Measurements from ENCODE around the gene C15orf39.

Gene C15orf39

GRCh38 chr15:75212200-75212858 lies 10.6 kb downstream of the C15orf39 start:
- no peak for TF ChIP-seq CTCF (IDR thresholded peaks at IDR 0.05; ENCODE audit: low read length)
- TF ChIP-seq EZH2 (IDR thresholded peaks at IDR 0.05; ENCODE audit: borderline replicate concordance, low read length), result no peak
- no peaks in the 10 kb centered on the region for H3K79me2 ChIP-seq (ENCODE audit: insufficient read depth, low read length)
- peaks cover 59% of the 10 kb centered on the region for H3K36me3 ChIP-seq (ENCODE audit: insufficient read depth, low read length)

DNA sequence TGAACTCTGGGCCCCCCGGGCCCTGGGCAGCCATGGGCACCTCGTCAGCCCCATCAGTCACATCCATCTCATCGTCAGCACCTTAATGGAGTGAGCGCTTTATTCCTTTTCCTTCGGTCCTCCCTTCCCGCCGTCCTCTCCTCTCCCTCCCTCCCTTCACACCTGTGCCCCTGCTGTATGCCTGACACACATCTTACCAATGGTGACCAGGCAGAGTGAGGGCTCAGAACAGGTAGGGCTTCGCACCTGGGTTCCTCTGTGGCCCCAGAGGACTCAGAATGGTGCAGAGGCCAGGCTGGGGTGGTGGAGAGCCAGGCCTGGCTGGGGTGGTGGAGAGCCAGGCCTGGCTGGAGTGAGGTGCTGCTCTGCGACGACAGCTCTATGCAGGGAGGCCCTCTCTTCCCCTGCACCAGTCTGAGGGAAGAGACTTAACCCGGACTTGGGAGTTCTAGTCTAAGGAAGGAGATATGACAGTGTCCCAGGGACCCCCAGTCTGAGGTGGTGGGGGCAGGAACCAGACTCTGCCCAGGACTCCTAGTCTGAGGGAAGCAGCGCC lies 11.6 kb downstream of the C15orf39 start:
- no peak for TF ChIP-seq EZH2 (IDR thresholded peaks at IDR 0.05; ENCODE audit: borderline replicate concordance, low read length)
- no peak for TF ChIP-seq CTCF (IDR thresholded peaks at IDR 0.05; ENCODE audit: low read length)
- no peaks in the 10 kb centered on the region for H3K4me1 ChIP-seq (ENCODE audit: insufficient read depth, low read length, severe bottlenecking)
- H3K9me3 ChIP-seq (ENCODE audit: low read length), result no peaks in the 10 kb centered on the region
- H2AFZ ChIP-seq (ENCODE audit: low read length), result no peak overlapping the region
- H3K4me3 ChIP-seq (ENCODE audit: low read depth, low read length, poor library complexity, severe bottlenecking), result no peak overlapping the region
- H3F3A ChIP-seq (ENCODE audit: insufficient read depth, low read length), result no peaks in the 10 kb centered on the region
- H3K27me3 ChIP-seq (ENCODE audit: insufficient read depth, low read length), result no peaks in the 10 kb centered on the region
- no peak overlapping the region for H3K9ac ChIP-seq (ENCODE audit: low read length)
- no peaks in the 10 kb centered on the region for H3K9me2 ChIP-seq (ENCODE audit: low read depth, low read length)
- no peak overlapping the region for H3K27ac ChIP-seq (ENCODE audit: low read depth, low read length, poor library complexity, severe bottlenecking)
- H3K79me2 ChIP-seq (ENCODE audit: insufficient read depth, low read length), result no peaks in the 10 kb centered on the region
- H4K20me1 ChIP-seq (ENCODE audit: insufficient read depth, low read length), result no peaks in the 10 kb centered on the region
- H3K4me2 ChIP-seq (ENCODE audit: low read length), result no peak overlapping the region
- peaks cover 50% of the 10 kb centered on the region for H3K36me3 ChIP-seq (ENCODE audit: insufficient read depth, low read length)

More at GRCh38 chr15:75212200-75212858, 10.6 kb downstream of the C15orf39 start:
- H3K9ac ChIP-seq (ENCODE audit: low read length), result no peak overlapping the region
- H3K4me1 ChIP-seq (ENCODE audit: insufficient read depth, low read length, severe bottlenecking), result no peaks in the 10 kb centered on the region
- H4K20me1 ChIP-seq (ENCODE audit: insufficient read depth, low read length), result no peaks in the 10 kb centered on the region
- H3K9me2 ChIP-seq (ENCODE audit: low read depth, low read length), result no peaks in the 10 kb centered on the region
- H3K27me3 ChIP-seq (ENCODE audit: insufficient read depth, low read length), result no peaks in the 10 kb centered on the region
- H3K4me3 ChIP-seq (ENCODE audit: low read depth, low read length, poor library complexity, severe bottlenecking), result no peak overlapping the region
- H3F3A ChIP-seq (ENCODE audit: insufficient read depth, low read length), result no peaks in the 10 kb centered on the region
- no peaks in the 10 kb centered on the region for H3K9me3 ChIP-seq (ENCODE audit: low read length)
- H3K27ac ChIP-seq (ENCODE audit: low read depth, low read length, poor library complexity, severe bottlenecking), result no peak overlapping the region
- H3K4me2 ChIP-seq (ENCODE audit: low read length), result no peak overlapping the region
- H2AFZ ChIP-seq (ENCODE audit: low read length), result no peak overlapping the region

DNA sequence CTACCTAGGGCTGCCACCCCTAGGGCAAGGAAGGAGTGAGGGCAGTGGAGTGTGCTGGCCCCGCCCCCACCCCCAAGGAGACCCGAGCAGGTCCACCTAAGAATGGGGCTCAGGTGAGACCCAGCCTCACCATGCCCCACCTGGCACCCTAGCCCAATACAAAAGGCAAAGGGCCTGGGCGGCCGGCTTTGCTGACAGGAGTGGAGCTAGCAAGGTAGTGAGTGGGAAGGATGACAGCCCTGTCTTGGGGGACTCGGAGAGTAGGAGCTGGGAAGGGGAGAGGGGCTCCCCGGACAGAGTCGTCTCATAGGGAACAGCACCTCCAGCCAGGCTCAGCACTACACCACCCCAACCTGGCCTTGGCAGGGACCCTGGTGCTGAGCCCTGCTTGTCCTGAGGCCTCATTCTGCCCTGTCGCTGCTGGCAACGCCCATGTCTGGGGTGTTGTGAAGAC lies 12.1 kb downstream of the C15orf39 start:
- Histone ChIP-seq H3K4me2 (ENCODE audit: low read length) (no peak overlapping the region), H3K9me2 (ENCODE audit: low read depth, low read length) (no peaks in the 10 kb centered on the region), H3K4me3 (ENCODE audit: low read depth, low read length, poor library complexity, severe bottlenecking) (no peak overlapping the region), H3K27me3 (ENCODE audit: insufficient read depth, low read length) (no peaks in the 10 kb centered on the region), H3K36me3 (ENCODE audit: insufficient read depth, low read length) (peaks cover 45% of the 10 kb centered on the region), H3K4me1 (ENCODE audit: insufficient read depth, low read length, severe bottlenecking) (no peaks in the 10 kb centered on the region), H3K27ac (ENCODE audit: low read depth, low read length, poor library complexity, severe bottlenecking) (no peak overlapping the region), H4K20me1 (ENCODE audit: insufficient read depth, low read length) (no peaks in the 10 kb centered on the region), H3K79me2 (ENCODE audit: insufficient read depth, low read length) (no peaks in the 10 kb centered on the region), H3F3A (ENCODE audit: insufficient read depth, low read length) (no peaks in the 10 kb centered on the region), H2AFZ (ENCODE audit: low read length) (no peak overlapping the region), H3K9ac (ENCODE audit: low read length) (no peak overlapping the region), H3K9me3 (ENCODE audit: low read length) (no peaks in the 10 kb centered on the region)
- no peak for TF ChIP-seq CTCF (IDR thresholded peaks at IDR 0.05; ENCODE audit: low read length)
- no peak for TF ChIP-seq EZH2 (IDR thresholded peaks at IDR 0.05; ENCODE audit: borderline replicate concordance, low read length)

Measured in OCI-LY1 (cell line).